Fibroblast of lung (primary cell): Measurements from ENCODE around the gene S100A12. TPM values are rescaled to one million over a fixed set of nuclear protein-coding genes. Genes with fewer than 3 reads are reported as not detected.

Experiments used
- DNase-seq, 2 donors: peaks; one replicate each; pipeline versions ENCODE4 v3.0.0 to v3.0.0-alpha.2; 2010; ENCODE audit warnings: low read depth in 2 of 2
- H2AFZ ChIP-seq: 2 replicates; pipeline ENCODE4 v1.5.1; 2012; ENCODE audit warnings: low read length, control low read depth, inconsistent platforms
- H3K27ac ChIP-seq: 2 replicates; pipeline ENCODE4 v1.5.1; 2011; ENCODE audit warnings: low read length, control low read depth; ENCODE audit not compliant: insufficient read depth
- H3K27me3 ChIP-seq: 2 replicates; pipeline ENCODE4 v1.5.1; 2011; ENCODE audit warnings: mild to moderate bottlenecking, low read length; ENCODE audit not compliant: control insufficient read depth, insufficient read depth
- H3K36me3 ChIP-seq: 2 replicates; pipeline ENCODE4 v1.5.1; 2011; ENCODE audit warnings: low read length; ENCODE audit not compliant: control insufficient read depth, insufficient read depth
- H3K4me1 ChIP-seq: 2 replicates; pipeline ENCODE4 v1.5.1; 2011; ENCODE audit warnings: low read length; ENCODE audit not compliant: control insufficient read depth, insufficient read depth; ENCODE audit errors: extremely low read depth
- H3K4me2 ChIP-seq: 2 replicates; pipeline ENCODE4 v1.5.1; 2011; ENCODE audit warnings: low read length, control low read depth; ENCODE audit not compliant: insufficient read depth; ENCODE audit errors: extremely low read depth
- H3K4me3 ChIP-seq, 4 experiments: fragments of 200-600 bp in 1 of 4; sonication (generic) in 1 of 4; replicated peaks in 1 of 4; 2 replicates each; pipeline ENCODE4 v1.5.1; 2011 to 2016; ENCODE audit warnings: low read length in 4 of 4, low read depth in 3 of 4, mild to moderate bottlenecking in 3 of 4, control low read depth in 2 of 4, inconsistent platforms in 1 of 4, mixed read lengths in 1 of 4; ENCODE audit not compliant: insufficient read depth in 1 of 4; ENCODE audit errors: control extremely low read depth in 1 of 4
- H3K79me2 ChIP-seq: 2 replicates; pipeline ENCODE4 v1.5.1; 2012; ENCODE audit warnings: mild to moderate bottlenecking, low read length, inconsistent platforms; ENCODE audit not compliant: control insufficient read depth, insufficient read depth
- H3K9ac ChIP-seq: 2 replicates; pipeline ENCODE4 v1.5.1; 2011; ENCODE audit warnings: mild to moderate bottlenecking, low read length, control low read depth; ENCODE audit not compliant: insufficient read depth
- H3K9me3 ChIP-seq: 2 replicates; pipeline ENCODE4 v1.5.1; 2012; ENCODE audit warnings: low read depth, low read length; ENCODE audit not compliant: control insufficient read depth, insufficient read depth
- H4K20me1 ChIP-seq: 2 replicates; pipeline ENCODE4 v1.5.1; 2011; ENCODE audit warnings: low read length; ENCODE audit not compliant: control insufficient read depth, insufficient read depth; ENCODE audit errors: extremely low read depth
- CTCF ChIP-seq, 2 donors: IDR thresholded peaks in 1 of 2; conservative IDR thresholded peaks in 1 of 2; 1 replicate in 1 of 2; 2 replicates in 1 of 2; pipeline ENCODE4 v1.5.1; 2011 to 2012; ENCODE audit warnings: low read length in 2 of 2, control low read depth in 1 of 2, inconsistent platforms in 1 of 2, low read depth in 1 of 2, mild to moderate bottlenecking in 1 of 2
- EZH2 ChIP-seq: IDR thresholded peaks from 2 replicates; pipeline ENCODE4 v1.5.1; 2012; ENCODE audit warnings: low read length, control low read depth, mild to moderate bottlenecking; ENCODE audit errors: missing control alignments
- polyA plus RNA-seq, 2 donors: library from polyadenylated mRNA; depleted of rRNA in 1 of 2; stranded (reverse) in 1 of 2; unstranded in 1 of 2; fragments of >200 nt; gene quantifications; 2 replicates each; pipeline ENCODE4 v1.2.1, GENCODE V29; 2011 to 2012; ENCODE audit warnings: missing spikeins in 1 of 2
- total RNA-seq: library from RNA; depleted of rRNA; stranded (reverse); fragments of >200 nt; gene quantifications from 2 replicates; pipeline ENCODE4 v1.2.1, GENCODE V29; 2014

The S100A12 gene
- total and polyA plus RNA-seq, 2 donors (not counting 1 experiment from before 2014, with no cell fraction given) = not detected

GRCh38 chr1:153362187-153362775 lies 13.1 kb downstream of the S100A12 start:
- no peak for DNase-seq
- Histone ChIP-seq H3K9ac (no peak overlapping the region), H3K9me3 (no peaks in the 10 kb centered on the region), H3K27ac (no peak overlapping the region), H3K4me3 (no peak overlapping the region), H2AFZ (no peak overlapping the region), H3K27me3 (peaks cover 7% of the 10 kb centered on the region), H4K20me1 (no peaks in the 10 kb centered on the region), H3K4me1 (no peaks in the 10 kb centered on the region), H3K79me2 (no peaks in the 10 kb centered on the region), H3K36me3 (no peaks in the 10 kb centered on the region), H3K4me2 (no peak overlapping the region)
- TF ChIP-seq CTCF (conservative IDR thresholded peaks at IDR 0.05 in 1 of 2, IDR thresholded peaks at IDR 0.05 in 1 of 2; ENCODE audit: low read depth in 1 of 2, low read length in 2 of 2) (no peak), EZH2 (no peak)

GRCh38 chr1:153361480-153362109 lies 13.8 kb downstream of the S100A12 start:
- TF ChIP-seq CTCF (conservative IDR thresholded peaks at IDR 0.05 in 1 of 2, IDR thresholded peaks at IDR 0.05 in 1 of 2; ENCODE audit: low read depth in 1 of 2, low read length in 2 of 2) (no peak), EZH2 (no peak)
- Histone ChIP-seq H4K20me1 (no peaks in the 10 kb centered on the region), H3K4me3 (no peak overlapping the region), H3K27ac (no peak overlapping the region), H3K9me3 (no peaks in the 10 kb centered on the region), H3K27me3 (peaks cover 7% of the 10 kb centered on the region), H3K79me2 (no peaks in the 10 kb centered on the region), H3K4me1 (no peaks in the 10 kb centered on the region), H3K9ac (no peak overlapping the region), H3K4me2 (no peak overlapping the region), H3K36me3 (no peaks in the 10 kb centered on the region), H2AFZ (no peak overlapping the region)
- DNase-seq = no peak

- Histone ChIP-seq H3K27me3 (peaks cover 6% of the 10 kb centered on the region), H3K36me3 (no peaks in the 10 kb centered on the region), H3K27ac (no peak overlapping the region), H3K4me2 (no peak overlapping the region), H3K4me1 (no peaks in the 10 kb centered on the region), H3K9me3 (no peaks in the 10 kb centered on the region), H3K79me2 (no peaks in the 10 kb centered on the region), H3K9ac (no peak overlapping the region), H2AFZ (no peak overlapping the region), H4K20me1 (no peaks in the 10 kb centered on the region), H3K4me3 (no peak overlapping the region)
- TF ChIP-seq CTCF (conservative IDR thresholded peaks at IDR 0.05 in 1 of 2, IDR thresholded peaks at IDR 0.05 in 1 of 2; ENCODE audit: low read depth in 1 of 2, low read length in 2 of 2) (no peak), EZH2 (no peak)
- no peak for DNase-seq
Observed at GRCh38 chr1:153360592-153361479, 14.6 kb downstream of the S100A12 start.
